Caco-2 (cell line): ENCODE results near the gene NHEJ1. TPM values are rescaled to one million over a fixed set of nuclear protein-coding genes. Genes with fewer than 3 reads are reported as not detected.

Experiments used
- BruUV-seq: library from RNA; stranded (reverse); fragments of 400-500 nt; replicated peaks from 2 replicates; lab custom pipeline; 2021; lab: Mats Ljungman, UMichigan
- CTCF ChIA-PET: fragments of 300-600 bp; sonication (Branson Sonifier 250); formaldehyde crosslinking; loops from one replicate; lab custom pipeline; 2022; ENCODE audit warnings: antibody characterized with exemption; lab: Charles Lee
- POLR2A ChIA-PET: fragments of 300-600 bp; sonication (Branson Sonifier 250); formaldehyde crosslinking; loops from one replicate; lab custom pipeline; 2022; ENCODE audit warnings: antibody characterized with exemption; lab: Charles Lee
- DNase-seq, 2 experiments: peaks; one replicate each; pipeline versions ENCODE4 v3.0.0 to v3.0.0-alpha.2; 2020 to 2022
- H3K27me3 ChIP-seq: replicated peaks from 2 replicates; pipeline ENCODE4 v1.6.0; 2011; ENCODE audit warnings: low read length; ENCODE audit not compliant: control insufficient read depth, insufficient read depth
- H3K36me3 ChIP-seq: 2 replicates; pipeline ENCODE4 v1.5.1; 2011; ENCODE audit warnings: low read length; ENCODE audit not compliant: control insufficient read depth, insufficient read depth
- H3K4me1 ChIP-seq: fragments of 250-450 bp; sonication (Bioruptor Pico); 2 replicates; pipeline ENCODE4 v1.5.1; 2020; ENCODE audit warnings: mild to moderate bottlenecking
- H3K4me3 ChIP-seq: 2 replicates; pipeline ENCODE4 v1.5.1; 2011; ENCODE audit warnings: low read depth, mild to moderate bottlenecking, control low read depth, low read length
- H3K9me3 ChIP-seq: fragments of 250-450 bp; sonication (Bioruptor Pico); 2 replicates; pipeline ENCODE4 v1.5.1; 2020; ENCODE audit warnings: mild to moderate bottlenecking, moderate library complexity
- H3K27ac Mint-ChIP-seq: one replicate; pipeline ENCODE4 v1.8.0; 2022; ENCODE audit warnings: mixed read lengths; ENCODE audit not compliant: unreplicated experiment
- H3K27me3 Mint-ChIP-seq: one replicate; pipeline ENCODE4 v1.8.0; 2022; ENCODE audit warnings: mixed read lengths; ENCODE audit not compliant: insufficient read depth, unreplicated experiment
- H3K36me3 Mint-ChIP-seq: one replicate; pipeline ENCODE4 v1.8.0; 2022; ENCODE audit warnings: mild to moderate bottlenecking, mixed read lengths; ENCODE audit not compliant: insufficient read depth, unreplicated experiment
- H3K4me1 Mint-ChIP-seq: one replicate; pipeline ENCODE4 v1.8.0; 2022; ENCODE audit warnings: low read depth, mixed read lengths; ENCODE audit not compliant: unreplicated experiment
- H3K4me3 Mint-ChIP-seq: one replicate; pipeline ENCODE4 v1.8.0; 2022; ENCODE audit warnings: mild to moderate bottlenecking, moderate library complexity, mixed read lengths; ENCODE audit not compliant: unreplicated experiment
- H3K9me3 Mint-ChIP-seq: one replicate; pipeline ENCODE4 v1.8.0; 2022; ENCODE audit warnings: mixed read lengths; ENCODE audit not compliant: unreplicated experiment
- CTCF ChIP-seq, 2 experiments: fragments of 200-600 bp in 1 of 2; IDR thresholded peaks; 1 replicate in 1 of 2; 2 replicates in 1 of 2; pipeline versions ENCODE4 v1.5.1 to v1.8.0; 2011 to 2022; ENCODE audit warnings: antibody characterized with exemption in 1 of 2, control low read depth in 1 of 2, inconsistent platforms in 1 of 2, low read depth in 1 of 2, low read length in 1 of 2, mild to moderate bottlenecking in 1 of 2, moderate library complexity in 1 of 2; ENCODE audit not compliant: insufficient read depth in 1 of 2, severe bottlenecking in 1 of 2, unreplicated experiment in 1 of 2
- intact Hi-C: fragments of 100-400 bp; cut with micrococcal nuclease; formaldehyde crosslinking; loops from one replicate; pipeline ENCODE4 v1.10.0; 2022; ENCODE audit not compliant: unreplicated experiment
- total RNA-seq: library from RNA; stranded (reverse); gene quantifications from 2 replicates; pipeline ENCODE4 v1.2.3, GENCODE V29; 2022

Gene NHEJ1
- total RNA-seq, 1 experiment from 2014 or later, result 29.6 TPM

GRCh38 chr2:219126555-219126954 is 34.1 kb downstream of the NHEJ1 start:
- DNase-seq, result peak; percentile 47
- CTCF ChIA-PET, result interaction anchor here (1.2 to 3.4 kb wide), 6 partner anchors 22 to 97 kb away, joined by 3 to 20 read pairs (median 10); no protein-coding TSS in a partner anchor
- no peak for TF ChIP-seq CTCF (IDR thresholded peaks at IDR 0.05; ENCODE audit: insufficient read depth in 1 of 2, low read depth in 1 of 2, low read length in 1 of 2, severe bottlenecking in 1 of 2, unreplicated experiment in 1 of 2)
- Mint-ChIP-seq H3K27ac (peak overlapping the region; percentile 40), H3K4me3 (peak overlapping the region; percentile 31), H3K27me3 (no peaks in the 10 kb centered on the region), H3K36me3 (peaks cover 6% of the 10 kb centered on the region), H3K9me3 (no peaks in the 10 kb centered on the region), H3K4me1 (peaks cover 49% of the 10 kb centered on the region)
- H3K4me1 ChIP-seq, result peaks cover 78% of the 10 kb centered on the region
- no TSS peak for BruUV-seq
- H3K4me3 ChIP-seq, result no peak overlapping the region
- H3K9me3 ChIP-seq, result no peaks in the 10 kb centered on the region
- H3K36me3 ChIP-seq, result no peaks in the 10 kb centered on the region
- POLR2A ChIA-PET, result interaction anchor here (1.6 kb wide), 1 partner anchor 18 kb away, joined by 3 read pairs; no protein-coding TSS in a partner anchor
- intact Hi-C loops, result loop anchor here (2.0 kb wide), 1 partner anchor 68 kb away; no protein-coding TSS in a partner anchor
- H3K27me3 ChIP-seq, result no peaks in the 10 kb centered on the region

GRCh38 chr2:219125886-219126270 is 34.7 kb downstream of the NHEJ1 start:
- H3K4me1 Mint-ChIP-seq, result peaks cover 49% of the 10 kb centered on the region
- H3K9me3 Mint-ChIP-seq, result no peaks in the 10 kb centered on the region
- no peak for TF ChIP-seq CTCF (IDR thresholded peaks at IDR 0.05; ENCODE audit: insufficient read depth in 1 of 2, low read depth in 1 of 2, low read length in 1 of 2, severe bottlenecking in 1 of 2, unreplicated experiment in 1 of 2)
- peaks cover 6% of the 10 kb centered on the region for H3K36me3 Mint-ChIP-seq
- no peak for DNase-seq
- no peaks in the 10 kb centered on the region for H3K36me3 ChIP-seq
- peaks cover 73% of the 10 kb centered on the region for H3K4me1 ChIP-seq
- ChIA-PET CTCF (interaction anchor here (0.5 to 3.4 kb wide), 6 partner anchors 23 to 119 kb away, joined by 3 to 20 read pairs (median 6); no protein-coding TSS in a partner anchor), POLR2A (interaction anchor here (1.2 kb wide), 1 partner anchor 15 kb away, joined by 3 read pairs; no protein-coding TSS in a partner anchor)
- intact Hi-C loops, result loop anchor here (2.0 kb wide), 1 partner anchor 67 kb away; no protein-coding TSS in a partner anchor
- H3K9me3 ChIP-seq, result no peaks in the 10 kb centered on the region
- no peaks in the 10 kb centered on the region for H3K27me3 ChIP-seq
- no peak overlapping the region for H3K4me3 Mint-ChIP-seq
- no TSS peak for BruUV-seq
- no peaks in the 10 kb centered on the region for H3K27me3 Mint-ChIP-seq
- H3K27ac Mint-ChIP-seq, result no peak overlapping the region
- H3K4me3 ChIP-seq, result no peak overlapping the region

- Histone ChIP-seq H3K4me3 (no peak overlapping the region), H3K9me3 (no peaks in the 10 kb centered on the region), H3K36me3 (no peaks in the 10 kb centered on the region), H3K4me1 (peaks cover 73% of the 10 kb centered on the region), H3K27me3 (no peaks in the 10 kb centered on the region)
- DNase-seq, result peak; percentile 57 to 85
- Mint-ChIP-seq H3K27ac (peak overlapping the region; percentile 25), H3K4me1 (peaks cover 50% of the 10 kb centered on the region), H3K9me3 (no peaks in the 10 kb centered on the region), H3K4me3 (peak overlapping the region; percentile 53), H3K36me3 (peaks cover 6% of the 10 kb centered on the region), H3K27me3 (no peaks in the 10 kb centered on the region)
- no TSS peak for BruUV-seq
- intact Hi-C loops, result no loop called here
- CTCF ChIA-PET, result interaction anchor here (0.5 to 3.4 kb wide), 8 partner anchors 30 to 170 kb away, joined by 4 to 20 read pairs (median 6); no protein-coding TSS in a partner anchor
- POLR2A ChIA-PET, result interaction anchor here (0.6 to 1.2 kb wide), 3 partner anchors 15 to 75 kb away, joined by 3 read pairs; no protein-coding TSS in a partner anchor
- no peak for TF ChIP-seq CTCF (IDR thresholded peaks at IDR 0.05; ENCODE audit: insufficient read depth in 1 of 2, low read depth in 1 of 2, low read length in 1 of 2, severe bottlenecking in 1 of 2, unreplicated experiment in 1 of 2)
These were observed 35.3 kb downstream of the NHEJ1 start for GRCh38 chr2:219125225-219125885.
